H1 (cell line): Measurements from ENCODE around the gene KRTAP26-1. TPM values are rescaled to one million over a fixed set of nuclear protein-coding genes. Genes with fewer than 3 reads are reported as not detected.

ENCODE experiments used
- CTCF ChIA-PET: fragments of 300-600 bp; sonication (Branson Sonifier 250); formaldehyde crosslinking; loops from one replicate; lab custom pipeline; 2021; ENCODE audit not compliant: partially characterized antibody; lab: Charles Lee
- POLR2A ChIA-PET: fragments of 300-600 bp; sonication (Branson Sonifier 250); formaldehyde crosslinking; loops from one replicate; lab custom pipeline; 2021; ENCODE audit warnings: inconsistent platforms; ENCODE audit not compliant: partially characterized antibody; lab: Charles Lee
- DNase-seq, 2 experiments: peaks; one replicate each; pipeline versions ENCODE4 v3.0.0 to v3.0.0-alpha.2; 2010 to 2022; ENCODE audit warnings: low spot score in 2 of 2, low read depth in 1 of 2, mixed read lengths in 1 of 2
- FAIRE-seq: peaks from 2 replicates; lab custom pipeline; 2011; peaks lifted over from hg19 to GRCh38; lab: Jason Lieb, UNC
- H2AFZ ChIP-seq: 2 replicates; pipeline ENCODE4 v1.8.1; 2012; ENCODE audit warnings: low read length, inconsistent platforms
- H2AK5ac ChIP-seq: 2 replicates; pipeline ENCODE4 v1.6.1; 2013; ENCODE audit warnings: low read depth, low read length
- H2BK120ac ChIP-seq: replicated peaks from 2 replicates; pipeline ENCODE3; 2013; ENCODE audit warnings: low read depth, low read length, inconsistent platforms
- H2BK12ac ChIP-seq: 2 replicates; pipeline ENCODE4 v1.6.1; 2013; ENCODE audit warnings: low read depth, low read length
- H2BK15ac ChIP-seq: 2 replicates; pipeline ENCODE4 v1.6.1; 2013; ENCODE audit warnings: low read length
- H2BK20ac ChIP-seq: 2 replicates; pipeline ENCODE4 v1.6.1; 2013; ENCODE audit warnings: low read length
- H2BK5ac ChIP-seq: 2 replicates; pipeline ENCODE4 v1.6.1; 2013; ENCODE audit warnings: low read depth, low read length
- H3K14ac ChIP-seq: 2 replicates; pipeline ENCODE4 v1.6.1; 2013; ENCODE audit warnings: inconsistent platforms; ENCODE audit not compliant: insufficient read length
- H3K18ac ChIP-seq: 2 replicates; pipeline ENCODE4 v1.6.1; 2013; ENCODE audit warnings: low read length; ENCODE audit errors: extremely low read depth
- H3K23ac ChIP-seq: 2 replicates; pipeline ENCODE4 v1.6.1; 2013; ENCODE audit warnings: inconsistent platforms; ENCODE audit not compliant: insufficient read length
- H3K23me2 ChIP-seq: 2 replicates; pipeline ENCODE4 v1.6.1; 2013; ENCODE audit warnings: low read depth, low read length
- H3K27ac ChIP-seq: 2 replicates; pipeline ENCODE4 v1.6.1; 2011; ENCODE audit warnings: low read depth, low read length, inconsistent platforms
- H3K27me3 ChIP-seq, 4 experiments: replicated peaks in 1 of 4; 1 replicate in 1 of 4; 2 replicates in 3 of 4; pipeline versions ENCODE4 v1.6.1 to v1.8.1; 2011 to 2013; ENCODE audit warnings: low read length in 3 of 4, mild to moderate bottlenecking in 3 of 4, inconsistent platforms in 2 of 4, mixed read lengths in 2 of 4, moderate library complexity in 1 of 4; ENCODE audit not compliant: control insufficient read depth in 3 of 4, insufficient read depth in 3 of 4; ENCODE audit errors: extremely low read depth in 1 of 4
- H3K36me3 ChIP-seq, 4 experiments: 2 replicates each; pipeline versions ENCODE4 v1.6.1 to v1.8.1; 2011 to 2013; ENCODE audit warnings: mild to moderate bottlenecking in 4 of 4, low read length in 3 of 4, moderate library complexity in 2 of 4, control low read depth in 1 of 4, inconsistent platforms in 1 of 4; ENCODE audit not compliant: insufficient read depth in 4 of 4, control insufficient read depth in 2 of 4
- H3K4ac ChIP-seq: replicated peaks from 2 replicates; pipeline ENCODE3; 2013; ENCODE audit warnings: low read length, low read depth, mixed read lengths, inconsistent platforms; ENCODE audit not compliant: insufficient read length
- H3K4me1 ChIP-seq, 4 experiments: replicated peaks in 1 of 4; 1 replicate in 1 of 4; 2 replicates in 3 of 4; pipeline versions ENCODE4 v1.6.1 to v1.8.1; 2011 to 2013; ENCODE audit warnings: low read length in 3 of 4, inconsistent platforms in 2 of 4, mixed read lengths in 1 of 4; ENCODE audit not compliant: insufficient read depth in 4 of 4, control insufficient read depth in 3 of 4
- H3K4me2 ChIP-seq, 2 experiments: 2 replicates each; pipeline versions ENCODE4 v1.6.1 to v1.8.1; 2011 to 2013; ENCODE audit warnings: low read depth in 2 of 2, low read length in 2 of 2, control low read depth in 1 of 2, inconsistent platforms in 1 of 2, mild to moderate bottlenecking in 1 of 2; ENCODE audit not compliant: insufficient read depth in 1 of 2
- H3K4me3 ChIP-seq, 4 experiments: fragments of 200-600, 300-600 bp in 1 of 4; sonication (generic), shearing (Covaris generic), sonication (Bioruptor Twin) in 1 of 4; 2 replicates each; pipeline versions ENCODE4 v1.5.1 to v1.8.1; 2011 to 2016; ENCODE audit warnings: low read length in 4 of 4, low read depth in 3 of 4, control low read depth in 2 of 4, inconsistent platforms in 2 of 4, mild to moderate bottlenecking in 2 of 4, mixed read lengths in 1 of 4, moderate library complexity in 1 of 4; ENCODE audit not compliant: insufficient read depth in 2 of 4; ENCODE audit errors: extremely low read depth in 1 of 4
- H3K56ac ChIP-seq: replicated peaks from 2 replicates; pipeline ENCODE3; 2013; ENCODE audit warnings: low read depth, mild to moderate bottlenecking, mixed read lengths, low read length, inconsistent platforms; ENCODE audit not compliant: insufficient read length
- H3K79me1 ChIP-seq: 2 replicates; pipeline ENCODE4 v1.6.1; 2013; ENCODE audit warnings: low read depth, low read length, control low read depth
- H3K79me2 ChIP-seq, 2 experiments: 2 replicates each; pipeline versions ENCODE4 v1.6.1 to v1.8.1; 2012 to 2013; ENCODE audit warnings: low read length in 2 of 2, mild to moderate bottlenecking in 2 of 2, inconsistent platforms in 1 of 2; ENCODE audit not compliant: insufficient read depth in 2 of 2, control insufficient read depth in 1 of 2
- H3K9ac ChIP-seq, 4 experiments: replicated peaks in 1 of 4; 1 replicate in 1 of 4; 2 replicates in 3 of 4; pipeline versions ENCODE4 v1.6.1 to v1.8.1; 2011 to 2013; ENCODE audit warnings: low read depth in 3 of 4, low read length in 3 of 4, control low read depth in 2 of 4, mild to moderate bottlenecking in 2 of 4, moderate library complexity in 2 of 4, inconsistent platforms in 1 of 4; ENCODE audit errors: extremely low read depth in 1 of 4
- H3K9me3 ChIP-seq, 2 experiments: 2 replicates each; pipeline versions ENCODE4 v1.6.1 to v1.8.1; 2012 to 2013; ENCODE audit warnings: mild to moderate bottlenecking in 2 of 2, moderate library complexity in 2 of 2, control low read depth in 1 of 2, inconsistent platforms in 1 of 2, low read depth in 1 of 2, low read length in 1 of 2, mixed read lengths in 1 of 2; ENCODE audit not compliant: insufficient read depth in 2 of 2
- H4K20me1 ChIP-seq, 2 experiments: replicated peaks in 1 of 2; 2 replicates each; pipeline versions ENCODE3 to v1.8.1; 2011 to 2013; ENCODE audit warnings: inconsistent platforms in 2 of 2, low read length in 2 of 2, mild to moderate bottlenecking in 1 of 2; ENCODE audit not compliant: insufficient read depth in 2 of 2, control insufficient read depth in 1 of 2
- H4K5ac ChIP-seq: 2 replicates; pipeline ENCODE4 v1.6.1; 2013; ENCODE audit warnings: low read length, low read depth, mixed read lengths, inconsistent platforms; ENCODE audit not compliant: insufficient read length
- H4K8ac ChIP-seq: 2 replicates; pipeline ENCODE4 v1.8.0; 2013; ENCODE audit warnings: mild to moderate bottlenecking, moderate library complexity, low read length, inconsistent platforms; ENCODE audit not compliant: insufficient read depth; ENCODE audit errors: extremely low read depth
- H4K91ac ChIP-seq: replicated peaks from 2 replicates; pipeline ENCODE3; 2013; ENCODE audit warnings: low read length, mixed read lengths, inconsistent platforms; ENCODE audit not compliant: insufficient read length
- GABPA ChIP-seq: IDR thresholded peaks from 2 replicates; pipeline ENCODE4 v1.6.1; 2011; ENCODE audit warnings: mild to moderate bottlenecking, low read length, moderate library complexity, borderline replicate concordance; ENCODE audit not compliant: insufficient read depth
- YY1 ChIP-seq: IDR thresholded peaks from 2 replicates; pipeline ENCODE4 v1.6.1; 2011; ENCODE audit warnings: low read depth, mild to moderate bottlenecking, low read length
- WGBS, 2 experiments: shearing (Covaris generic) in 1 of 2; methylation state at CpG; one replicate each; pipeline versions ENCODE4 v1.1.6 to v1.1.7; 2013 to 2015; ENCODE audit warnings: low lambda C conversion rate in 2 of 2, mixed read lengths in 2 of 2, inconsistent platforms in 1 of 2, low coverage in 1 of 2, missing lambda C conversion rate in 1 of 2; ENCODE audit not compliant: insufficient replicate concordance in 2 of 2, insufficient coverage in 1 of 2, insufficient read length in 1 of 2; ENCODE audit errors: extremely low coverage in 1 of 2, missing lambda C conversion rate in 1 of 2; 5-methylcytosine and 5-hydroxymethylcytosine counted together
- polyA plus RNA-seq, 7 experiments: library from polyadenylated mRNA; depleted of rRNA in 3 of 7; stranded (reverse) in 5 of 7; unstranded in 2 of 7; fragments of >200 nt in 5 of 7; fragments of 200-250 nt in 2 of 7; gene quantifications; 1 replicate in 5 of 7; 2 replicates in 1 of 7; 4 replicates in 1 of 7; pipeline versions ENCODE4 v1.2.1 to v1.2.3, GENCODE V29; 2011 to 2013; ENCODE audit warnings: missing spikeins in 2 of 7, mixed read lengths in 2 of 7
- total RNA-seq: library from RNA; stranded (reverse); fragmentation: NEBNext Ultra II Directional; extraction: Animal tissue kit (Norgen Biotek cat#: 25700); gene quantifications from 2 replicates; pipeline ENCODE4 v1.2.1, GENCODE V29; 2021

The KRTAP26-1 gene
- total and polyA plus RNA-seq, 2 of the 8 experiments (the other 6 are each of a cell fraction or from before 2014, with no cell fraction given) = not detected

DNA sequence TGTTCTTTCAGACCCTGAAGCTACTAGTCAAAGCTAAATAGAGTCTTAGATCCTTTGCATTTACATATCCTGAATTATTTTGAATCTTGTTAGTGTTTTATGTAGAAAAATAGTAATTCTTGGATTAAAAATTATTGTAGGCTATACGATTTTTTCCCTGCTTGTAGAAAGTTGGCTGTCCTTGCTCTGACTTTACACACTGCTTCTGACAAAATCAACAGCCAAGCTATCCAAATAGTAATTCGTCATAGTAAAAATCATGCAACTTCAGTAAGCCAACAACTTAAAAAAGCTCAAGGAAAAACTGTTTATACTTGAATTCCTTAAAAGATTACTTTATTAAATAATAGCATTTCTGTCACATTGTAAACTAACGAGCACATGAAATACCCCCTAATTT is 35.8 kb upstream of the KRTAP26-1 start:
- no peak for DNase-seq
- no peaks in the 10 kb centered on the region for H3K27me3 ChIP-seq
- no peak overlapping the region for H3K23ac ChIP-seq
- H3K4me1 ChIP-seq = peaks cover 0 to 2% (median 0%) of the 10 kb centered on the region in 4 experiments; a peak in 1 of 7 replicates
- no peaks in the 10 kb centered on the region for H3K36me3 ChIP-seq
- FAIRE-seq = no peak
- WGBS, 2 experiments = 79% methylated on average over 3 of the region's 3 CpGs; no CpG with 5 or more reads in 1 of the 2 experiments
- no peak overlapping the region for H2BK12ac ChIP-seq
- H3K27ac ChIP-seq = no peak overlapping the region
- no peak overlapping the region for H4K8ac ChIP-seq
- no peaks in the 10 kb centered on the region for H3K79me1 ChIP-seq
- no peak overlapping the region for H3K9ac ChIP-seq
- H3K4ac ChIP-seq = no peak overlapping the region
- no peaks in the 10 kb centered on the region for H3K79me2 ChIP-seq
- H3K18ac ChIP-seq = no peak overlapping the region
- no peak overlapping the region for H2AFZ ChIP-seq
- H2BK5ac ChIP-seq = no peak overlapping the region
- H2BK20ac ChIP-seq = no peak overlapping the region
- no peak overlapping the region for H2BK120ac ChIP-seq
- no peak overlapping the region for H3K4me3 ChIP-seq
- H3K9me3 ChIP-seq = no peaks in the 10 kb centered on the region
- no peak overlapping the region for H2BK15ac ChIP-seq
- H3K14ac ChIP-seq = no peak overlapping the region
- no peak overlapping the region for H4K5ac ChIP-seq
- H4K20me1 ChIP-seq = no peaks in the 10 kb centered on the region
- no peak overlapping the region for H2AK5ac ChIP-seq
- no peak overlapping the region for H3K4me2 ChIP-seq
- CTCF ChIA-PET = interaction anchor here (0.6 to 3.9 kb wide), 9 partner anchors 9 to 141 kb away, joined by 3 to 14 read pairs (median 4); partner anchors contain the start of gene KRTAP27-1
- H3K23me2 ChIP-seq = no peaks in the 10 kb centered on the region
- TF ChIP-seq YY1 = no peak
- TF ChIP-seq GABPA = no peak
- POLR2A ChIA-PET = no interaction called here
- H3K56ac ChIP-seq = no peak overlapping the region
- no peak overlapping the region for H4K91ac ChIP-seq
